ENCODE results near the gene ZNF544.

DNA sequence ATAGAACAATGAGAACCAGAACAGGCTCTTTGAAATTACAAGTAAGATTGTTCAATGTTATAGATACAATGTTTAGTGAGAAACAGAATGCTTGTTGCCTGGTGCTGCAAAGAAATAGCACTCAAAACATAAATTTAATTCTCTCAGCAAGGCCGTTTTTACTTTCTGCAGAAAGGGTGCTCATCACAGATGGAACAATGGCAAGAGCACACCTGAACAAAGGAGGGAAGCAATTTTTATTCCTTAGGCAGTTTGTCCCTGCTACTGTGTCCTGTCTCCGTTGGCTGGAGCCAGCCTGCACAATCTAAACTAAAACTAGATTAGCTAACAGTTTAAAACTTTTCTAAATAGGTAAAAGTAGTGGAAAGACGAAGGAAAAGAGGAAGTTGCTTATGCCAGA, 39.6 kb downstream of the ZNF544 start:
- TF ChIP-seq, protein P1, sequence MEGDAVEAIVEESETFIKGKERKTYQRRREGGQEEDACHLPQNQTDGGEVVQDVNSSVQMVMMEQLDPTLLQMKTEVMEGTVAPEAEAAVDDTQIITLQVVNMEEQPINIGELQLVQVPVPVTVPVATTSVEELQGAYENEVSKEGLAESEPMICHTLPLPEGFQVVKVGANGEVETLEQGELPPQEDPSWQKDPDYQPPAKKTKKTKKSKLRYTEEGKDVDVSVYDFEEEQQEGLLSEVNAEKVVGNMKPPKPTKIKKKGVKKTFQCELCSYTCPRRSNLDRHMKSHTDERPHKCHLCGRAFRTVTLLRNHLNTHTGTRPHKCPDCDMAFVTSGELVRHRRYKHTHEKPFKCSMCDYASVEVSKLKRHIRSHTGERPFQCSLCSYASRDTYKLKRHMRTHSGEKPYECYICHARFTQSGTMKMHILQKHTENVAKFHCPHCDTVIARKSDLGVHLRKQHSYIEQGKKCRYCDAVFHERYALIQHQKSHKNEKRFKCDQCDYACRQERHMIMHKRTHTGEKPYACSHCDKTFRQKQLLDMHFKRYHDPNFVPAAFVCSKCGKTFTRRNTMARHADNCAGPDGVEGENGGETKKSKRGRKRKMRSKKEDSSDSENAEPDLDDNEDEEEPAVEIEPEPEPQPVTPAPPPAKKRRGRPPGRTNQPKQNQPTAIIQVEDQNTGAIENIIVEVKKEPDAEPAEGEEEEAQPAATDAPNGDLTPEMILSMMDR (conservative IDR thresholded peaks at IDR 0.05): no peak
- no peak for TF ChIP-seq ZFX (IDR thresholded peaks at IDR 0.05)
